Right lobe of liver (tissue), 6 donors: ENCODE results near the gene TMX1. TPM values are rescaled to one million over a fixed set of nuclear protein-coding genes. Genes with fewer than 3 reads are reported as not detected.

Experiments used
- ATAC-seq, 4 donors: fragments of 200-7000 bp; cut with Tn5 transposase; one replicate each; pipeline ENCODE4 v1.9.1; 2020; ENCODE audit warnings: mild to moderate bottlenecking in 4 of 4, moderate library complexity in 4 of 4
- DNase-seq, 3 donors: peaks; one replicate each; pipeline ENCODE4 v3.0.0-alpha.2; 2020
- H3K27ac ChIP-seq, 3 donors: fragments of 200-600 bp; one replicate each; pipeline ENCODE4 v1.8.0; 2022
- H3K27me3 ChIP-seq, 2 donors: fragments of 200-600 bp; one replicate each; pipeline ENCODE4 v1.8.0; 2022
- H3K36me3 ChIP-seq, 4 donors: fragments of 200-600 bp; sonication (generic) in 1 of 4; one replicate each; pipeline versions ENCODE4 v1.5.1 to v1.8.0; 2017 to 2022; ENCODE audit warnings: control low read depth in 1 of 4
- H3K4me1 ChIP-seq, 4 donors: fragments of 200-600 bp; sonication (generic) in 1 of 4; one replicate each; pipeline versions ENCODE4 v1.5.1 to v1.8.0; 2017 to 2022; ENCODE audit warnings: control low read depth in 1 of 4
- H3K4me3 ChIP-seq, 3 donors: fragments of 200-600 bp; one replicate each; pipeline ENCODE4 v1.8.0; 2022
- H3K9me3 ChIP-seq, 4 donors: fragments of 200-600 bp; sonication (generic) in 1 of 4; one replicate each; pipeline versions ENCODE4 v1.5.1 to v1.8.0; 2017 to 2022; ENCODE audit warnings: control low read depth in 1 of 4
- POLR2A ChIP-seq: fragments of 450-650 bp; IDR thresholded peaks from one replicate; pipeline ENCODE4 v1.6.1; 2017; ENCODE audit warnings: antibody characterized with exemption, mild to moderate bottlenecking
- WGBS: methylation state at CpG from one replicate; pipeline ENCODE4 v1.1.6; 2018; ENCODE audit warnings: low coverage, low lambda C conversion rate; ENCODE audit not compliant: insufficient coverage; ENCODE audit errors: missing lambda C conversion rate; 5-methylcytosine and 5-hydroxymethylcytosine counted together
- intact Hi-C, 2 donors: fragments of 100-400 bp; cut with DNase I; formaldehyde crosslinking; loops; one replicate each; pipeline versions ENCODE4 v1.11.2 to v1.14.1; 2022
- small RNA-seq, 2 experiments: library from RNA; depleted of rRNA; stranded (forward); fragments of <200 nt; gene quantifications; one replicate each; pipeline ENCODE3, GENCODE V24; 2016
- total RNA-seq, 6 experiments: library from RNA; depleted of rRNA in 2 of 6; stranded (reverse); fragments of >200 nt in 2 of 6; fragmentation: NEBNext Ultra II Directional in 3 of 6; extraction: Animal tissue kit (Norgen Biotek cat#: 25700) in 3 of 6; gene quantifications; one replicate each; pipeline versions ENCODE4 v1.1.0 to v1.2.4, GENCODE V29; 2016 to 2023
- TF ChIP-seq, protein P1 (sequence below), 4 donors: fragments of 200-600 bp in 3 of 4; fragments of 450-650 bp in 1 of 4; IDR thresholded peaks; one replicate each; pipeline versions ENCODE4 v1.5.1 to v1.8.0; 2016 to 2022; ENCODE audit warnings: antibody characterized with exemption in 4 of 4, mild to moderate bottlenecking in 2 of 4
- donor health status: DM: no; HTN: yes; CAD: no.
- donor health status: DM: no; HTN: no; CAD: no.
- donor health status: DM: no; HTN: no; CAD: no.
- donor health status: DM: no; HTN: yes; CAD: no.
- donor health status: DM: no; HTN: yes; CAD: no.

Gene TMX1
- total RNA-seq, 6 experiments from 2014 or later = 11.3 to 18.4 (median 17.0) TPM

- DNase-seq (no peak), ATAC-seq (no peak)
- WGBS = 64% methylated on average over 5 of the region's 5 CpGs
- H3K4me1 ChIP-seq = no peaks in the 10 kb centered on the region
- no peak overlapping the region for H3K27ac ChIP-seq
- TF ChIP-seq, protein P1, sequence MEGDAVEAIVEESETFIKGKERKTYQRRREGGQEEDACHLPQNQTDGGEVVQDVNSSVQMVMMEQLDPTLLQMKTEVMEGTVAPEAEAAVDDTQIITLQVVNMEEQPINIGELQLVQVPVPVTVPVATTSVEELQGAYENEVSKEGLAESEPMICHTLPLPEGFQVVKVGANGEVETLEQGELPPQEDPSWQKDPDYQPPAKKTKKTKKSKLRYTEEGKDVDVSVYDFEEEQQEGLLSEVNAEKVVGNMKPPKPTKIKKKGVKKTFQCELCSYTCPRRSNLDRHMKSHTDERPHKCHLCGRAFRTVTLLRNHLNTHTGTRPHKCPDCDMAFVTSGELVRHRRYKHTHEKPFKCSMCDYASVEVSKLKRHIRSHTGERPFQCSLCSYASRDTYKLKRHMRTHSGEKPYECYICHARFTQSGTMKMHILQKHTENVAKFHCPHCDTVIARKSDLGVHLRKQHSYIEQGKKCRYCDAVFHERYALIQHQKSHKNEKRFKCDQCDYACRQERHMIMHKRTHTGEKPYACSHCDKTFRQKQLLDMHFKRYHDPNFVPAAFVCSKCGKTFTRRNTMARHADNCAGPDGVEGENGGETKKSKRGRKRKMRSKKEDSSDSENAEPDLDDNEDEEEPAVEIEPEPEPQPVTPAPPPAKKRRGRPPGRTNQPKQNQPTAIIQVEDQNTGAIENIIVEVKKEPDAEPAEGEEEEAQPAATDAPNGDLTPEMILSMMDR (IDR thresholded peaks at IDR 0.05) = no peak
- no peak for TF ChIP-seq POLR2A
- no peak overlapping the region for H3K4me3 ChIP-seq
- no peaks in the 10 kb centered on the region for H3K9me3 ChIP-seq
- no peaks in the 10 kb centered on the region for H3K36me3 ChIP-seq
- intact Hi-C loops = no loop called here
- no peaks in the 10 kb centered on the region for H3K27me3 ChIP-seq
Observed at GRCh38 chr14:51304438-51304837, 64.4 kb downstream of the TMX1 start.

DNA sequence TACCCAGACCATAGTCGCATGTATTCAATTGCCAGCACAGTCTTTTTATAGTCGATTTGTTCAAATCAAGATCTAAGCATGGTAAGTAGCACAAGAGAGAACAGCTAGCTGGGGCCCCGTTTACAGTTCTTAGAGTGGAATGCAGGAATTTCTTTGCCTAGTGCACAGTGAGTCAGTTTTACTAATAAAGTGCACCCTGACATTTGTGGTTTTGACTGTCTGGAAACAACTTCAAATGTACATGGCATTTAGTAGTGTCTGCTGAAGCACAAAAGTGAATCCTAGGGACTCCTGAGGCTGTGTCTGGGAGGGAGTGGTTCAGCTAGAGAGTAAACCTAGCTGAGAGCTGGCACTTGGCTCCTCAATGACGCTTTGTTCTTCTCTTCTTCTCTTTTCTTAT, 64.9 kb downstream of the TMX1 start:
- intact Hi-C loops = no loop called here
- no peak overlapping the region for H3K4me3 ChIP-seq
- TF ChIP-seq, protein P1 (IDR thresholded peaks at IDR 0.05) = no peak
- TF ChIP-seq POLR2A = no peak
- H3K36me3 ChIP-seq = no peaks in the 10 kb centered on the region
- DNase-seq (no peak), ATAC-seq (no peak)
- H3K27ac ChIP-seq = no peak overlapping the region
- H3K4me1 ChIP-seq = no peaks in the 10 kb centered on the region
- WGBS = 78% methylated on average over 4 of the region's 4 CpGs
- no peaks in the 10 kb centered on the region for H3K27me3 ChIP-seq
- H3K9me3 ChIP-seq = no peaks in the 10 kb centered on the region

- DNase-seq (no peak), ATAC-seq (no peak)
- Histone ChIP-seq H3K36me3 (no peaks in the 10 kb centered on the region), H3K27me3 (no peaks in the 10 kb centered on the region), H3K9me3 (no peaks in the 10 kb centered on the region), H3K4me3 (no peak overlapping the region), H3K27ac (no peak overlapping the region), H3K4me1 (no peaks in the 10 kb centered on the region)
- 92% methylated on average over 1 of the region's 1 CpG for WGBS
- TF ChIP-seq POLR2A = no peak
- TF ChIP-seq, protein P1 (IDR thresholded peaks at IDR 0.05) = no peak
- intact Hi-C loops = no loop called here
Observed at GRCh38 chr14:51305751-51306150, 65.7 kb downstream of the TMX1 start.

Small RNAs within 50 kb of the gene (small RNA-seq; reads per million reads assigned to genes)
- 0 reads per million in 2 experiments for gene RF00019
- 0 reads per million in 2 experiments for gene RF00156

Other genes with a start within 250 kb of the TMX1 start
- gene TRIM9, start 145.1 kb upstream of the TMX1 start, total RNA-seq = 1 to 10 TPM in 1 of 6 experiments, under 1 TPM in 5; 0.07 to 1.9 (median 0.32) TPM